ENCODE data around the gene RFX6. TPM values are rescaled to one million over a fixed set of nuclear protein-coding genes. Genes with fewer than 3 reads are reported as not detected.

RFX6 gene
- total RNA-seq, 1 experiment from 2014 or later, result not detected

DNA sequence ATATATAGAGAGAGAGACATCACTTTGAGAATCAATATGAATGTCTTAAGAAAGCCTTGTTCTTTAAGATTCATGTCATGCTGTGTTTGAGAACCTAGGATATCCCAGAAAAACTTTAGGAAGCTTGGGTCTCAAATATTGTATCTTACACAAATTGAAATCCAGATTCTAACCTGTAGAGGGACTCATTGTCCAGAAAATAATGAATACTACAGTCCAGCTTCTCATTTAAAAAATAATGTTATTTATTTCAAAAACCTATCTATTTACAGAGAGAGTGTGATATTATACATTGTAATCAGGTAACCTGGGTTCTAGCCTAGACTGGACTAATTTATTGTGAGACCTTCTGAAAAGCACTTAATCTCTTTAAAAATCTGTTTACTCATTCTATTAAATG lies 4.2 kb downstream of the RFX6 start:
- no peak overlapping the region for H3K27ac ChIP-seq (ENCODE audit: low read depth, low read length)
- no peak overlapping the region for H3K9ac ChIP-seq (ENCODE audit: low read length)
- ChIA-PET CTCF (interaction anchor here (0.9 to 1.9 kb wide), 9 partner anchors 8 to 663 kb away, joined by 3 to 27 read pairs (median 5); no protein-coding TSS in a partner anchor), RAD21 (ENCODE audit: low non-redundant PET in 1 of 2, low total read pairs in 2 of 2, uncharacterized antibody in 2 of 2, unreplicated experiment in 2 of 2) (interaction anchor here in 1 of 2 experiments (0.7 to 1.1 kb wide), 2 partner anchors 61 to 87 kb away, joined by 3 to 7 read pairs; no protein-coding TSS in a partner anchor), POLR2A (no interaction called here)
- intact Hi-C loops (cut with micrococcal nuclease), result loop anchor here (1.0 to 10.0 kb wide), 3 partner anchors 88 to 434 kb away; no protein-coding TSS in a partner anchor
- H3K36me3 ChIP-seq (ENCODE audit: control insufficient read depth in 1 of 2, insufficient read depth in 2 of 2, low read length in 2 of 2), result no peaks in the 10 kb centered on the region
- H3K79me2 ChIP-seq (ENCODE audit: insufficient read depth, low read length), result no peaks in the 10 kb centered on the region
- H3K27me3 ChIP-seq (ENCODE audit: insufficient read depth, low read length), result no peaks in the 10 kb centered on the region
- peak; percentile 7 for DNase-seq (ENCODE audit: low read depth, low spot score)
- TF ChIP-seq ZFX (IDR thresholded peaks at IDR 0.05) (no peak), CBX3 (IDR thresholded peaks at IDR 0.05; ENCODE audit: low read depth) (no peak), SRF (IDR thresholded peaks at IDR 0.05; ENCODE audit: low read depth) (no peak), RAD21 (IDR thresholded peaks at IDR 0.05; ENCODE audit: low read depth) (peak; percentile 56), EZH2 (IDR thresholded peaks at IDR 0.05) (no peak)
- TF ChIP-seq, protein P1, sequence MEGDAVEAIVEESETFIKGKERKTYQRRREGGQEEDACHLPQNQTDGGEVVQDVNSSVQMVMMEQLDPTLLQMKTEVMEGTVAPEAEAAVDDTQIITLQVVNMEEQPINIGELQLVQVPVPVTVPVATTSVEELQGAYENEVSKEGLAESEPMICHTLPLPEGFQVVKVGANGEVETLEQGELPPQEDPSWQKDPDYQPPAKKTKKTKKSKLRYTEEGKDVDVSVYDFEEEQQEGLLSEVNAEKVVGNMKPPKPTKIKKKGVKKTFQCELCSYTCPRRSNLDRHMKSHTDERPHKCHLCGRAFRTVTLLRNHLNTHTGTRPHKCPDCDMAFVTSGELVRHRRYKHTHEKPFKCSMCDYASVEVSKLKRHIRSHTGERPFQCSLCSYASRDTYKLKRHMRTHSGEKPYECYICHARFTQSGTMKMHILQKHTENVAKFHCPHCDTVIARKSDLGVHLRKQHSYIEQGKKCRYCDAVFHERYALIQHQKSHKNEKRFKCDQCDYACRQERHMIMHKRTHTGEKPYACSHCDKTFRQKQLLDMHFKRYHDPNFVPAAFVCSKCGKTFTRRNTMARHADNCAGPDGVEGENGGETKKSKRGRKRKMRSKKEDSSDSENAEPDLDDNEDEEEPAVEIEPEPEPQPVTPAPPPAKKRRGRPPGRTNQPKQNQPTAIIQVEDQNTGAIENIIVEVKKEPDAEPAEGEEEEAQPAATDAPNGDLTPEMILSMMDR (IDR thresholded peaks at IDR 0.05 in 2 of 3, conservative IDR thresholded peaks at IDR 0.05 in 1 of 3; ENCODE audit: borderline replicate concordance in 1 of 3, insufficient read depth in 1 of 3, low read depth in 2 of 3, low read length in 2 of 3), result peak; percentile 19 to 58 (median 58); a peak in 4 of 6 replicates
- no peak overlapping the region for H3K4me3 ChIP-seq (replicated peaks in 1 of 2; ENCODE audit: low read depth in 1 of 2, low read length in 2 of 2)
- no peaks in the 10 kb centered on the region for H3K9me3 ChIP-seq (ENCODE audit: control insufficient read depth in 1 of 2, insufficient read depth in 1 of 2, low read depth in 1 of 2, low read length in 2 of 2)
- no peak overlapping the region for H3K4me2 ChIP-seq (ENCODE audit: low read length)
- BruUV-seq (replicated peaks), result no TSS peak
- ATAC-seq, result peak; percentile 60; the same call in 1 of the 2 replicates
- no peaks in the 10 kb centered on the region for H3K9me2 ChIP-seq (ENCODE audit: insufficient read depth)
- no peaks in the 10 kb centered on the region for H4K20me1 ChIP-seq (ENCODE audit: insufficient read depth)
- peak overlapping the region; percentile 33 for H2AFZ ChIP-seq (ENCODE audit: low read depth, low read length, poor library complexity, severe bottlenecking)
- no peaks in the 10 kb centered on the region for H3K4me1 ChIP-seq (ENCODE audit: control insufficient read depth in 1 of 2, insufficient read depth in 2 of 2, low read length in 2 of 2)

DNA sequence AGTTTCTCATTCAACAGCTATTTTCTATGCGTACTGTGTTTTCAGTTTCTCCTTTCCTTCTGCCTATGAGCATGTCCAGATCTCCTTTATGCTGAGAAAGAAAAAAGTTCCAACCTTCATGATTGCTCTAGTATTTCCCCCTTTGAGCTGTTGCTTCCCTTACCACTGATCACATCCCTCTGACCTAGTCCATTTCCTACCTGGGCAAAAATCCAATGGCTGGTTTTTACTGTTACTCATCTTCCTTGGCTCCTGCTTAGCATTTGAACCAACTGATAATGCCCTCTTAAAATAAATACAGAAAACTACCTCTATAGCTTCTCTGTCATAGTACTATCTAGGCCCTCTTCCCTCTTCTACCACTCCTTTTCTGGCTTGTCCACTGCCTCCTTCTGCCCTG lies 6.0 kb downstream of the RFX6 start:
- Histone ChIP-seq H3K4me1 (ENCODE audit: control insufficient read depth in 1 of 2, insufficient read depth in 2 of 2, low read length in 2 of 2) (no peaks in the 10 kb centered on the region), H3K4me2 (ENCODE audit: low read length) (no peak overlapping the region), H3K4me3 (replicated peaks in 1 of 2; ENCODE audit: low read depth in 1 of 2, low read length in 2 of 2) (no peak overlapping the region), H3K9me3 (ENCODE audit: control insufficient read depth in 1 of 2, insufficient read depth in 1 of 2, low read depth in 1 of 2, low read length in 2 of 2) (no peaks in the 10 kb centered on the region), H3K27me3 (ENCODE audit: insufficient read depth, low read length) (no peaks in the 10 kb centered on the region), H4K20me1 (ENCODE audit: insufficient read depth) (no peaks in the 10 kb centered on the region), H3K9me2 (ENCODE audit: insufficient read depth) (no peaks in the 10 kb centered on the region), H3K79me2 (ENCODE audit: insufficient read depth, low read length) (no peaks in the 10 kb centered on the region), H3K9ac (ENCODE audit: low read length) (no peak overlapping the region), H2AFZ (ENCODE audit: low read depth, low read length, poor library complexity, severe bottlenecking) (no peak overlapping the region), H3K36me3 (ENCODE audit: control insufficient read depth in 1 of 2, insufficient read depth in 2 of 2, low read length in 2 of 2) (no peaks in the 10 kb centered on the region), H3K27ac (ENCODE audit: low read depth, low read length) (no peak overlapping the region)
- RAD21 ChIA-PET (ENCODE audit: low non-redundant PET in 1 of 2, low total read pairs in 2 of 2, uncharacterized antibody in 2 of 2, unreplicated experiment in 2 of 2), result no interaction called here
- intact Hi-C loops (cut with micrococcal nuclease), result loop anchor here (10.0 kb wide), 1 partner anchor 432 kb away; no protein-coding TSS in a partner anchor
- DNase-seq (ENCODE audit: low read depth, low spot score) (no peak), ATAC-seq (no peak)
- CTCF ChIA-PET, result interaction anchor here (1.1 to 1.4 kb wide), 2 partner anchors 59 to 86 kb away, joined by 3 to 7 read pairs; no protein-coding TSS in a partner anchor
- no TSS peak for BruUV-seq (replicated peaks)
- POLR2A ChIA-PET, result no interaction called here
- no peak for TF ChIP-seq ZNF274 (IDR thresholded peaks at IDR 0.05; ENCODE audit: low read depth, low read length)
- no peak for TF ChIP-seq JUND (IDR thresholded peaks at IDR 0.05)
- TF ChIP-seq, protein P2, sequence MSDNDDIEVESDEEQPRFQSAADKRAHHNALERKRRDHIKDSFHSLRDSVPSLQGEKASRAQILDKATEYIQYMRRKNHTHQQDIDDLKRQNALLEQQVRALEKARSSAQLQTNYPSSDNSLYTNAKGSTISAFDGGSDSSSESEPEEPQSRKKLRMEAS (IDR thresholded peaks at IDR 0.05), result no peak
- no peak for TF ChIP-seq FOSL1 (IDR thresholded peaks at IDR 0.05; ENCODE audit: low read depth)
- TF ChIP-seq POLR2AphosphoS5 (IDR thresholded peaks at IDR 0.05; ENCODE audit: low read depth, low read length), result no peak
- TF ChIP-seq, protein P3, sequence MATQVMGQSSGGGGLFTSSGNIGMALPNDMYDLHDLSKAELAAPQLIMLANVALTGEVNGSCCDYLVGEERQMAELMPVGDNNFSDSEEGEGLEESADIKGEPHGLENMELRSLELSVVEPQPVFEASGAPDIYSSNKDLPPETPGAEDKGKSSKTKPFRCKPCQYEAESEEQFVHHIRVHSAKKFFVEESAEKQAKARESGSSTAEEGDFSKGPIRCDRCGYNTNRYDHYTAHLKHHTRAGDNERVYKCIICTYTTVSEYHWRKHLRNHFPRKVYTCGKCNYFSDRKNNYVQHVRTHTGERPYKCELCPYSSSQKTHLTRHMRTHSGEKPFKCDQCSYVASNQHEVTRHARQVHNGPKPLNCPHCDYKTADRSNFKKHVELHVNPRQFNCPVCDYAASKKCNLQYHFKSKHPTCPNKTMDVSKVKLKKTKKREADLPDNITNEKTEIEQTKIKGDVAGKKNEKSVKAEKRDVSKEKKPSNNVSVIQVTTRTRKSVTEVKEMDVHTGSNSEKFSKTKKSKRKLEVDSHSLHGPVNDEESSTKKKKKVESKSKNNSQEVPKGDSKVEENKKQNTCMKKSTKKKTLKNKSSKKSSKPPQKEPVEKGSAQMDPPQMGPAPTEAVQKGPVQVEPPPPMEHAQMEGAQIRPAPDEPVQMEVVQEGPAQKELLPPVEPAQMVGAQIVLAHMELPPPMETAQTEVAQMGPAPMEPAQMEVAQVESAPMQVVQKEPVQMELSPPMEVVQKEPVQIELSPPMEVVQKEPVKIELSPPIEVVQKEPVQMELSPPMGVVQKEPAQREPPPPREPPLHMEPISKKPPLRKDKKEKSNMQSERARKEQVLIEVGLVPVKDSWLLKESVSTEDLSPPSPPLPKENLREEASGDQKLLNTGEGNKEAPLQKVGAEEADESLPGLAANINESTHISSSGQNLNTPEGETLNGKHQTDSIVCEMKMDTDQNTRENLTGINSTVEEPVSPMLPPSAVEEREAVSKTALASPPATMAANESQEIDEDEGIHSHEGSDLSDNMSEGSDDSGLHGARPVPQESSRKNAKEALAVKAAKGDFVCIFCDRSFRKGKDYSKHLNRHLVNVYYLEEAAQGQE (IDR thresholded peaks at IDR 0.05; ENCODE audit: low read depth), result no peak
- TF ChIP-seq, protein P4, sequence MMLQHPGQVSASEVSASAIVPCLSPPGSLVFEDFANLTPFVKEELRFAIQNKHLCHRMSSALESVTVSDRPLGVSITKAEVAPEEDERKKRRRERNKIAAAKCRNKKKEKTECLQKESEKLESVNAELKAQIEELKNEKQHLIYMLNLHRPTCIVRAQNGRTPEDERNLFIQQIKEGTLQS (IDR thresholded peaks at IDR 0.05), result no peak
- no peak for TF ChIP-seq YY1 (IDR thresholded peaks at IDR 0.05; ENCODE audit: extremely low read depth, insufficient replicate concordance, low read depth, low read length)
- no peak for TF ChIP-seq EZH2phosphoT487 (IDR thresholded peaks at IDR 0.05; ENCODE audit: borderline replicate concordance)

All from HCT116 (cell line).